HepG2 (cell line): Measurements from ENCODE around the gene COL26A1. TPM values are rescaled to one million over a fixed set of nuclear protein-coding genes. Genes with fewer than 3 reads are reported as not detected.

Experiments used
- ATAC-seq: fragments of 200-7000 bp; cut with Tn5 transposase; 3 replicates; pipeline ENCODE4 v1.9.1; 2020; ENCODE audit warnings: mild to moderate bottlenecking, moderate library complexity
- BruUV-seq: library from RNA; stranded (reverse); fragments of 400-500 nt; replicated peaks from 2 replicates; lab custom pipeline; 2021; lab: Mats Ljungman, UMichigan
- CTCF ChIA-PET: fragments of 300-600 bp; formaldehyde crosslinking; extraction: SDS; loops from one replicate; lab custom pipeline; 2021; ENCODE audit warnings: low total read pairs, inconsistent platforms, low intra/inter-chr PET ratio; lab: Yijun Ruan, JAX
- POLR2A ChIA-PET: fragments of 350-600 bp; sonication (Branson Sonifier 250); formaldehyde crosslinking; loops from one replicate; lab custom pipeline; 2020; ENCODE audit warnings: antibody characterized with exemption, inconsistent platforms; lab: Yijun Ruan, JAX
- DNase-seq: peaks from one replicate; pipeline ENCODE4 v3.0.0-alpha.2; 2015; ENCODE audit warnings: low spot score
- FAIRE-seq: peaks from 3 replicates; lab custom pipeline; 2011; peaks lifted over from hg19 to GRCh38; lab: Jason Lieb, UNC
- H2AFZ ChIP-seq: one replicate; pipeline ENCODE4 v1.6.1; 2011; ENCODE audit warnings: low read length, inconsistent platforms
- H3K27ac ChIP-seq: fragments of 300-600 bp; 3 replicates; pipeline ENCODE4 v1.8.0; 2011; ENCODE audit warnings: mixed run types, mild to moderate bottlenecking, mixed read lengths, low read length, inconsistent platforms; ENCODE audit not compliant: insufficient read depth; ENCODE audit errors: extremely low read length
- H3K27me3 ChIP-seq, 2 experiments: fragments of 200-600 bp in 1 of 2; 2 replicates in 1 of 2; 3 replicates in 1 of 2; pipeline versions ENCODE4 v1.6.0 to v1.8.0; 2011; ENCODE audit warnings: low read length in 2 of 2, mild to moderate bottlenecking in 2 of 2, moderate library complexity in 2 of 2, inconsistent platforms in 1 of 2; ENCODE audit not compliant: insufficient read depth in 2 of 2, control insufficient read depth in 1 of 2
- H3K36me3 ChIP-seq, 2 experiments: fragments of 200-600 bp in 1 of 2; replicated peaks in 1 of 2; 2 replicates in 1 of 2; 3 replicates in 1 of 2; pipeline versions ENCODE4 v1.5.1 to v1.8.0; 2011; ENCODE audit warnings: low read length in 2 of 2, inconsistent platforms in 1 of 2; ENCODE audit not compliant: insufficient read depth in 2 of 2, control insufficient read depth in 1 of 2
- H3K4me1 ChIP-seq: 2 replicates; pipeline ENCODE4 v1.5.1; 2012; ENCODE audit warnings: low read length, inconsistent platforms; ENCODE audit not compliant: insufficient read depth
- H3K4me2 ChIP-seq: 2 replicates; pipeline ENCODE4 v1.6.0; 2011; ENCODE audit warnings: low read depth, low read length, inconsistent platforms
- H3K4me3 ChIP-seq, 3 experiments: fragments of 200-600 bp in 1 of 3; sonication (generic), shearing (Covaris generic) in 1 of 3; replicated peaks in 1 of 3; 2 replicates each; pipeline ENCODE4 v1.5.1; 2011 to 2016; ENCODE audit warnings: low read length in 3 of 3, inconsistent platforms in 2 of 3, low read depth in 2 of 3, mild to moderate bottlenecking in 2 of 3, control low read depth in 1 of 3, mixed read lengths in 1 of 3; ENCODE audit not compliant: insufficient read depth in 1 of 3
- H3K79me2 ChIP-seq: one replicate; pipeline ENCODE4 v1.6.1; 2011; ENCODE audit warnings: low read length, inconsistent platforms; ENCODE audit not compliant: insufficient read depth
- H3K9ac ChIP-seq: 2 replicates; pipeline ENCODE4 v1.6.0; 2011; ENCODE audit warnings: mild to moderate bottlenecking, low read depth, low read length, inconsistent platforms; ENCODE audit not compliant: insufficient read depth
- H3K9me3 ChIP-seq: 2 replicates; pipeline ENCODE4 v1.5.1; 2012; ENCODE audit warnings: mild to moderate bottlenecking, low read length
- H4K20me1 ChIP-seq: 2 replicates; pipeline ENCODE4 v1.6.0; 2011; ENCODE audit warnings: inconsistent platforms, mild to moderate bottlenecking, low read length, moderate library complexity; ENCODE audit not compliant: insufficient read depth
- BRD4 ChIP-seq: sonication (generic); formaldehyde crosslinking; IDR thresholded peaks from 2 replicates; pipeline ENCODE4 v1.4.0; 2020; ENCODE audit warnings: missing genetic modification reagents
- ETV6 ChIP-seq: sonication (generic); formaldehyde crosslinking; conservative IDR thresholded peaks from 2 replicates; pipeline ENCODE4 v1.4.0; 2020; ENCODE audit warnings: missing genetic modification reagents
- NFATC3 ChIP-seq: sonication (generic); formaldehyde crosslinking; IDR thresholded peaks from 2 replicates; pipeline ENCODE4 v1.5.1; 2020; ENCODE audit warnings: mild to moderate bottlenecking, missing genetic modification reagents
- RNF2 ChIP-seq: fragments of 450-650 bp; conservative IDR thresholded peaks from 2 replicates; pipeline ENCODE4 v1.6.1; 2016; ENCODE audit warnings: low read depth
- SALL2 ChIP-seq: sonication (generic); formaldehyde crosslinking; IDR thresholded peaks from 2 replicates; pipeline ENCODE4 v1.8.1; 2023; ENCODE audit warnings: mild to moderate bottlenecking, missing genetic modification reagents, inconsistent platforms
- ZEB1 ChIP-seq: IDR thresholded peaks from 2 replicates; pipeline ENCODE4 v1.6.1; 2012; ENCODE audit warnings: mild to moderate bottlenecking, low read depth, inconsistent platforms; ENCODE audit not compliant: insufficient replicate concordance
- ZNF260 ChIP-seq: sonication (generic); formaldehyde crosslinking; IDR thresholded peaks from 2 replicates; pipeline ENCODE4 v1.4.0; 2020; ENCODE audit warnings: missing genetic modification reagents, low read depth, mild to moderate bottlenecking, borderline replicate concordance
- ZSCAN21 ChIP-seq: sonication (generic); formaldehyde crosslinking; IDR thresholded peaks from 2 replicates; pipeline ENCODE4 v1.8.0; 2022; ENCODE audit warnings: mild to moderate bottlenecking, missing genetic modification reagents, moderate library complexity, borderline replicate concordance
- WGBS: methylation state at CpG from one replicate; pipeline ENCODE4 v1.1.6; 2017; ENCODE audit warnings: low lambda C conversion rate; 5-methylcytosine and 5-hydroxymethylcytosine counted together
- in situ Hi-C: cut with HindIII; loops from 2 replicates; pipeline ENCODE4 v1.10.0; 2017; ENCODE audit warnings: low pct_unique_long_range_greater_than_20kb; ENCODE audit not compliant: extremely low pct_ligation_motif_present
- intact Hi-C: fragments of 100-400 bp; cut with micrococcal nuclease; formaldehyde crosslinking; loops from one replicate; pipeline ENCODE4 v1.10.0; 2022; ENCODE audit not compliant: unreplicated experiment
- polyA plus RNA-seq, 8 experiments: library from polyadenylated mRNA; depleted of rRNA in 3 of 8; stranded (reverse) in 7 of 8; unstranded in 1 of 8; fragments of >200 nt; fragmentation: Illumina TruSeq in 4 of 8; extraction: Trizol in 4 of 8; gene quantifications; 2 replicates each; pipeline versions ENCODE4 v1.2.1 to v1.2.3, GENCODE V29; 2011 to 2016; ENCODE audit warnings: low read depth in 4 of 8, missing spikeins in 1 of 8, mixed read lengths in 1 of 8; ENCODE audit not compliant: insufficient read depth in 1 of 8
- total RNA-seq, 5 experiments: library from RNA; depleted of rRNA; stranded (reverse); fragments of >200 nt; fragmentation: Illumina TruSeq; extraction: Trizol; gene quantifications; 2 replicates each; pipeline ENCODE4 v1.2.3, GENCODE V29; 2016; ENCODE audit warnings: low read depth in 1 of 5
- TF ChIP-seq, protein P1 (sequence below): sonication (generic); formaldehyde crosslinking; IDR thresholded peaks from 2 replicates; pipeline ENCODE4 v1.5.0; 2020; ENCODE audit warnings: mild to moderate bottlenecking, missing genetic modification reagents, moderate library complexity
- TF ChIP-seq, protein P2 (sequence below): sonication (generic); formaldehyde crosslinking; IDR thresholded peaks from 2 replicates; pipeline ENCODE4 v1.4.0; 2020; ENCODE audit warnings: missing genetic modification reagents

The COL26A1 gene
- total and polyA plus RNA-seq, 2 of the 13 experiments (the other 11 are each of a cell fraction or from before 2014, with no cell fraction given), result 7.8 to 9.2 TPM

GRCh38 chr7:101578552-101578951, 215.9 kb downstream of the COL26A1 start:
- POLR2A ChIA-PET, result no interaction called here
- intact Hi-C loops, result no loop called here
- TF ChIP-seq ETV6 (CRISPR knock-in tag), result no peak
- TF ChIP-seq BRD4 (CRISPR knock-in tag), result no peak
- no peak for TF ChIP-seq NFATC3

DNA sequence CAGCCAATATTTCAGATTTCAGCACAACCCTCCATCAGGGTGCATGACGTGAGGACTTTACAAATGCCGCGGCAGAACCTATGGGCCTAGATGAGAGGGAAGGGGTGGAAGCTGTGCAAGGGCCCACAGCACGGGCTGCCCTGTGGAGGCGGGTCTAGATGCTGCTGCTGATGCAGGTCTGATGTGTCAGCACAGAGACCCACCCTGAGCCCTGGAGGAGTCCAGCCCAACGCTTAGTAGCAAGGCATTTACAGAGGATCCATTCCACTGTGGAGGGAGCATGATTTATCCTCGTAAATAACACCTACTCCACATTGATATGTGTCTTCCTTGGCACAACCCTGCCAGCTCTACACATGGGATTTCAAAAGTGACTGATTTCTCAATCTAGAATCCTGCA, 217.9 kb downstream of the COL26A1 start:
- in situ Hi-C loops, result no loop called here
- WGBS, result 69% methylated on average over 5 of the region's 7 CpGs
- Histone ChIP-seq H3K4me1 (peaks cover 15% of the 10 kb centered on the region), H3K4me3 (no peak overlapping the region), H3K4me2 (no peak overlapping the region)
- intact Hi-C loops, result no loop called here
- ATAC-seq, result no peak
- TF ChIP-seq ZNF260 (no peak), RNF2 (no peak), ZEB1 (no peak), ZSCAN21 (no peak), SALL2 (CRISPR knock-in tag) (no peak)
- TF ChIP-seq, protein P1, sequence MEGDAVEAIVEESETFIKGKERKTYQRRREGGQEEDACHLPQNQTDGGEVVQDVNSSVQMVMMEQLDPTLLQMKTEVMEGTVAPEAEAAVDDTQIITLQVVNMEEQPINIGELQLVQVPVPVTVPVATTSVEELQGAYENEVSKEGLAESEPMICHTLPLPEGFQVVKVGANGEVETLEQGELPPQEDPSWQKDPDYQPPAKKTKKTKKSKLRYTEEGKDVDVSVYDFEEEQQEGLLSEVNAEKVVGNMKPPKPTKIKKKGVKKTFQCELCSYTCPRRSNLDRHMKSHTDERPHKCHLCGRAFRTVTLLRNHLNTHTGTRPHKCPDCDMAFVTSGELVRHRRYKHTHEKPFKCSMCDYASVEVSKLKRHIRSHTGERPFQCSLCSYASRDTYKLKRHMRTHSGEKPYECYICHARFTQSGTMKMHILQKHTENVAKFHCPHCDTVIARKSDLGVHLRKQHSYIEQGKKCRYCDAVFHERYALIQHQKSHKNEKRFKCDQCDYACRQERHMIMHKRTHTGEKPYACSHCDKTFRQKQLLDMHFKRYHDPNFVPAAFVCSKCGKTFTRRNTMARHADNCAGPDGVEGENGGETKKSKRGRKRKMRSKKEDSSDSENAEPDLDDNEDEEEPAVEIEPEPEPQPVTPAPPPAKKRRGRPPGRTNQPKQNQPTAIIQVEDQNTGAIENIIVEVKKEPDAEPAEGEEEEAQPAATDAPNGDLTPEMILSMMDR (CRISPR knock-in tag), result no peak
- TF ChIP-seq, protein P2, sequence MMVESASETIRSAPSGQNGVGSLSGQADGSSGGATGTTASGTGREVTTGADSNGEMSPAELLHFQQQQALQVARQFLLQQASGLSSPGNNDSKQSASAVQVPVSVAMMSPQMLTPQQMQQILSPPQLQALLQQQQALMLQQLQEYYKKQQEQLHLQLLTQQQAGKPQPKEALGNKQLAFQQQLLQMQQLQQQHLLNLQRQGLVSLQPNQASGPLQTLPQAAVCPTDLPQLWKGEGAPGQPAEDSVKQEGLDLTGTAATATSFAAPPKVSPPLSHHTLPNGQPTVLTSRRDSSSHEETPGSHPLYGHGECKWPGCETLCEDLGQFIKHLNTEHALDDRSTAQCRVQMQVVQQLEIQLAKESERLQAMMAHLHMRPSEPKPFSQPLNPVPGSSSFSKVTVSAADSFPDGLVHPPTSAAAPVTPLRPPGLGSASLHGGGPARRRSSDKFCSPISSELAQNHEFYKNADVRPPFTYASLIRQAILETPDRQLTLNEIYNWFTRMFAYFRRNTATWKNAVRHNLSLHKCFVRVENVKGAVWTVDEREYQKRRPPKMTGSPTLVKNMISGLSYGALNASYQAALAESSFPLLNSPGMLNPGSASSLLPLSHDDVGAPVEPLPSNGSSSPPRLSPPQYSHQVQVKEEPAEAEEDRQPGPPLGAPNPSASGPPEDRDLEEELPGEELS (CRISPR knock-in tag), result no peak
- TF ChIP-seq, all 625 proteins: peak for 0
- H4K20me1 ChIP-seq, result no peaks in the 10 kb centered on the region
- no peaks in the 10 kb centered on the region for H3K79me2 ChIP-seq
- FAIRE-seq, result no peak
- no peak overlapping the region for H3K27ac ChIP-seq
- no peaks in the 10 kb centered on the region for H3K36me3 ChIP-seq
- no TSS peak for BruUV-seq
- no peak for DNase-seq
- POLR2A ChIA-PET, result no interaction called here
- no peak overlapping the region for H2AFZ ChIP-seq
- CTCF ChIA-PET, result no interaction called here
- no peak overlapping the region for H3K9ac ChIP-seq
- H3K9me3 ChIP-seq, result peaks cover 22% of the 10 kb centered on the region
- no peaks in the 10 kb centered on the region for H3K27me3 ChIP-seq

More at GRCh38 chr7:101578552-101578951, 215.9 kb downstream of the COL26A1 start:
- CTCF ChIA-PET, result no interaction called here
- DNase-seq, result no peak
- no peaks in the 10 kb centered on the region for H3K79me2 ChIP-seq
- H3K9me3 ChIP-seq, result peaks cover 19% of the 10 kb centered on the region
- no peak for ATAC-seq
- H3K4me2 ChIP-seq, result no peak overlapping the region
- no TSS peak for BruUV-seq
- WGBS, result 0% methylated on average over 1 of the region's 1 CpG
- no peak overlapping the region for H3K9ac ChIP-seq
- no peaks in the 10 kb centered on the region for H4K20me1 ChIP-seq
- H3K4me3 ChIP-seq, result no peak overlapping the region
- in situ Hi-C loops, result no loop called here
- FAIRE-seq, result no peak
- no peak overlapping the region for H2AFZ ChIP-seq
- H3K27ac ChIP-seq, result no peak overlapping the region
- H3K4me1 ChIP-seq, result no peaks in the 10 kb centered on the region
- no peaks in the 10 kb centered on the region for H3K27me3 ChIP-seq
- no peaks in the 10 kb centered on the region for H3K36me3 ChIP-seq
